GM23338 (cell line): Measurements from ENCODE around the gene TRIML1. TPM values are rescaled to one million over a fixed set of nuclear protein-coding genes. Genes with fewer than 3 reads are reported as not detected.

ENCODE experiments used
- ATAC-seq: fragments of 200-7000 bp; cut with Tn5 transposase; 3 replicates; pipeline ENCODE4 v1.9.1; 2020
- DNase-seq: peaks from one replicate; pipeline ENCODE4 v3.0.0-alpha.2; 2015; ENCODE audit warnings: low spot score
- H2AFZ ChIP-seq: fragments of 200-600 bp; sonication (generic); 2 replicates; pipeline ENCODE4 v1.8.0; 2016; ENCODE audit warnings: antibody characterized with exemption, mild to moderate bottlenecking, moderate library complexity
- H3F3A ChIP-seq: fragments of 200-600 bp; sonication (generic); replicated peaks from 2 replicates; pipeline ENCODE4 v1.8.0; 2017; ENCODE audit warnings: antibody characterized with exemption, mixed run types, low read depth
- H3K27ac ChIP-seq: fragments of 200-600 bp; sonication (generic); 2 replicates; pipeline ENCODE4 v1.6.1; 2016; ENCODE audit warnings: low read depth
- H3K27me3 ChIP-seq: fragments of 200-600 bp; sonication (generic); 2 replicates; pipeline ENCODE4 v1.8.0; 2016; ENCODE audit warnings: mild to moderate bottlenecking, mixed run types, moderate library complexity; ENCODE audit not compliant: insufficient read depth
- H3K36me3 ChIP-seq: fragments of 200-600 bp; sonication (generic); 2 replicates; pipeline ENCODE4 v1.8.0; 2016; ENCODE audit warnings: mild to moderate bottlenecking; ENCODE audit not compliant: insufficient read depth
- H3K4me1 ChIP-seq: fragments of 200-600 bp; sonication (generic); 2 replicates; pipeline ENCODE4 v1.8.0; 2016; ENCODE audit warnings: mild to moderate bottlenecking, moderate library complexity; ENCODE audit not compliant: insufficient read depth
- H3K4me2 ChIP-seq: fragments of 200-600 bp; sonication (generic); 2 replicates; pipeline ENCODE4 v1.7.1; 2017; ENCODE audit warnings: mixed run types
- H3K4me3 ChIP-seq: fragments of 200-600 bp; sonication (generic); 2 replicates; pipeline ENCODE4 v1.6.1; 2016; ENCODE audit warnings: mixed run types
- H3K79me2 ChIP-seq: fragments of 200-600 bp; sonication (generic); replicated peaks from 2 replicates; pipeline ENCODE4 v1.8.0; 2017; ENCODE audit warnings: mild to moderate bottlenecking; ENCODE audit not compliant: insufficient read depth
- H3K9me2 ChIP-seq: fragments of 200-600 bp; sonication (generic); 2 replicates; pipeline ENCODE4 v1.8.0; 2017; ENCODE audit not compliant: insufficient read depth
- H4K20me1 ChIP-seq: fragments of 200-600 bp; sonication (generic); replicated peaks from 2 replicates; pipeline ENCODE4 v1.8.0; 2017; ENCODE audit warnings: mild to moderate bottlenecking; ENCODE audit not compliant: insufficient read depth
- H3K27ac Mint-ChIP-seq: 2 replicates; pipeline ENCODE4 v1.8.0; 2020; ENCODE audit warnings: inconsistent platforms, mild to moderate bottlenecking, moderate library complexity, mixed read lengths
- H3K27me3 Mint-ChIP-seq: 3 replicates; pipeline ENCODE4 v1.8.0; 2022; ENCODE audit warnings: low read depth, mild to moderate bottlenecking, moderate library complexity, mixed read lengths, inconsistent platforms; ENCODE audit not compliant: insufficient read depth, poor library complexity
- H3K36me3 Mint-ChIP-seq: 3 replicates; pipeline ENCODE4 v1.8.0; 2021; ENCODE audit warnings: low read depth, mild to moderate bottlenecking, inconsistent platforms, moderate library complexity, mixed read lengths
- H3K4me1 Mint-ChIP-seq: 3 replicates; pipeline ENCODE4 v1.8.0; 2020; ENCODE audit warnings: mild to moderate bottlenecking, inconsistent platforms, mixed read lengths
- H3K4me3 Mint-ChIP-seq: 3 replicates; pipeline ENCODE4 v1.8.0; 2021; ENCODE audit warnings: moderate library complexity, mild to moderate bottlenecking, inconsistent platforms, mixed read lengths
- H3K9me3 Mint-ChIP-seq: 3 replicates; pipeline ENCODE4 v1.8.0; 2020; ENCODE audit warnings: moderate library complexity, mild to moderate bottlenecking, inconsistent platforms, mixed read lengths
- CREB1 ChIP-seq: fragments of 250-450 bp; sonication (Bioruptor Pico); IDR thresholded peaks from 2 replicates; pipeline ENCODE4 v1.5.0; 2020; ENCODE audit warnings: low read depth, mild to moderate bottlenecking, moderate library complexity
- EZH2 ChIP-seq: fragments of 200-600 bp; sonication (generic); IDR thresholded peaks from one replicate; pipeline ENCODE4 v1.8.0; 2017; ENCODE audit warnings: antibody characterized with exemption, mild to moderate bottlenecking, low read depth; ENCODE audit not compliant: unreplicated experiment
- EZH2phosphoT487 ChIP-seq: fragments of 200-600 bp; sonication (generic); IDR thresholded peaks from one replicate; pipeline ENCODE4 v1.8.1; 2018; ENCODE audit warnings: antibody characterized with exemption; ENCODE audit not compliant: unreplicated experiment
- JUNB ChIP-seq: IDR thresholded peaks from one replicate; pipeline ENCODE4 v1.6.1; 2016; ENCODE audit warnings: antibody characterized with exemption; ENCODE audit not compliant: unreplicated experiment
- NANOG ChIP-seq: IDR thresholded peaks from 2 replicates; pipeline ENCODE4 v1.6.1; 2016; ENCODE audit warnings: antibody characterized with exemption, borderline replicate concordance
- POLR2AphosphoS5 ChIP-seq: IDR thresholded peaks from 2 replicates; pipeline ENCODE4 v1.6.1; 2016; ENCODE audit warnings: antibody characterized with exemption, low read depth
- STAT1 ChIP-seq: IDR thresholded peaks from one replicate; pipeline ENCODE4 v1.6.1; 2016; ENCODE audit warnings: antibody characterized with exemption; ENCODE audit not compliant: unreplicated experiment
- ZNF114 ChIP-seq: fragments of 250-450 bp; sonication (Bioruptor Pico); IDR thresholded peaks from 2 replicates; pipeline ENCODE4 v1.5.0; 2020; ENCODE audit warnings: mild to moderate bottlenecking, moderate library complexity
- ZNF331 ChIP-seq: fragments of 250-450 bp; sonication (Bioruptor Pico); IDR thresholded peaks from 2 replicates; pipeline ENCODE4 v1.5.0; 2020; ENCODE audit warnings: low read depth, mild to moderate bottlenecking, moderate library complexity
- polyA plus RNA-seq: library from polyadenylated mRNA; unstranded; fragments of >200 nt; fragmentation: Nextera tagmentation; extraction: Ambion mirVana; gene quantifications from 2 replicates; pipeline ENCODE4 v1.2.1, GENCODE V29; 2016
- total RNA-seq: library from RNA; depleted of rRNA; stranded (reverse); fragments of >200 nt; shearing (Covaris generic); gene quantifications from 2 replicates; pipeline ENCODE4 v1.2.3, GENCODE V29; 2014
- TF ChIP-seq, protein P1 (sequence below), 2 experiments: fragments of 200-600 bp in 1 of 2; sonication (generic) in 1 of 2; conservative IDR thresholded peaks; 2 replicates each; pipeline versions ENCODE4 v1.5.1 to v1.6.1; 2016 to 2017; ENCODE audit warnings: antibody characterized with exemption in 2 of 2, low read depth in 2 of 2, mild to moderate bottlenecking in 2 of 2, moderate library complexity in 1 of 2
- TF ChIP-seq, protein P2 (sequence below): fragments of 250-450 bp; sonication (Bioruptor Pico); IDR thresholded peaks from 2 replicates; pipeline ENCODE4 v1.5.0; 2020; ENCODE audit warnings: mild to moderate bottlenecking, moderate library complexity
- TF ChIP-seq, protein P3 (sequence below): IDR thresholded peaks from 2 replicates; pipeline ENCODE4 v1.6.1; 2016; ENCODE audit warnings: antibody characterized with exemption
- TF ChIP-seq, protein P4 (sequence below): IDR thresholded peaks from one replicate; pipeline ENCODE4 v1.6.1; 2018; ENCODE audit warnings: antibody characterized with exemption; ENCODE audit not compliant: unreplicated experiment

Gene TRIML1
- total and polyA plus RNA-seq, 2 experiments from 2014 or later: not detected

DNA sequence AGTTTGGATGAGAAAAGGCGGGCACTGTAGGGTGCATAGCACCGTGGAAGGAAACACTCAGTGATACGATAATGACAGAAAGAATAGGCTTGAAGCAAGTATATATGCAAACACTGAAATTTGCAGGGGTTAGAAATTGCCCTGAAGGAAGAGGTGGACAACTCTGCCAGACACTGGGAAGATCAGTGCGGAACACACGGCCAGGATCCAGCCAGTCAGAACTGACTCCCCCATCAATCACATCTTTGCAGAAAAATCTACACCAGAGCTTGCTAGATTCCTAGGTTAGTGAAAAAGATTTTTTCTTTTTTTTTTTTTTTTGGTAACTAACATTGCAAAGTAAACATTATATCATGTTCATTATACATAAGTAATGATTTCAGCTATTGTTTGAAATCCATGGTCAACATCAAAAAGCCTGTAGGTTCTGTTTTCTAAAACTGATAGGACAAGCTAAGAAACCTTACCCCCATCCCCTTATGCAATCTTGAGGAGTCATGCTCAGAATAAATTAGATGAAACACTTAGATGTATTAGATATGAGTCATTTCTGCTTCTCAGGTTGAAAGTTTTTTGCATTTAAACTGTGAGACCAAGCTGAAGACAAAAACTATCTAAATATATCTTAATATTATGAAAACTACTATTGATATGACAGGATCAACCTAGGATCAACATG, 38.9 kb downstream of the TRIML1 start:
- Histone ChIP-seq H3K79me2 (no peaks in the 10 kb centered on the region), H2AFZ (no peak overlapping the region), H4K20me1 (no peaks in the 10 kb centered on the region), H3K27ac (no peak overlapping the region), H3K9me2 (no peaks in the 10 kb centered on the region), H3K4me2 (no peak overlapping the region), H3K36me3 (no peaks in the 10 kb centered on the region; the same call in 1 of the 2 replicates), H3K27me3 (no peaks in the 10 kb centered on the region), H3K4me3 (no peak overlapping the region), H3F3A (no peaks in the 10 kb centered on the region), H3K4me1 (no peaks in the 10 kb centered on the region)
- peaks cover 18% of the 10 kb centered on the region for H3K9me3 Mint-ChIP-seq
- TF ChIP-seq EZH2phosphoT487 (no peak), NANOG (no peak), CREB1 (CRISPR knock-in tag) (no peak), EZH2 (no peak), JUNB (no peak), ZNF114 (CRISPR knock-in tag) (no peak), POLR2AphosphoS5 (no peak), STAT1 (no peak), ZNF331 (no peak)
- TF ChIP-seq, protein P1, sequence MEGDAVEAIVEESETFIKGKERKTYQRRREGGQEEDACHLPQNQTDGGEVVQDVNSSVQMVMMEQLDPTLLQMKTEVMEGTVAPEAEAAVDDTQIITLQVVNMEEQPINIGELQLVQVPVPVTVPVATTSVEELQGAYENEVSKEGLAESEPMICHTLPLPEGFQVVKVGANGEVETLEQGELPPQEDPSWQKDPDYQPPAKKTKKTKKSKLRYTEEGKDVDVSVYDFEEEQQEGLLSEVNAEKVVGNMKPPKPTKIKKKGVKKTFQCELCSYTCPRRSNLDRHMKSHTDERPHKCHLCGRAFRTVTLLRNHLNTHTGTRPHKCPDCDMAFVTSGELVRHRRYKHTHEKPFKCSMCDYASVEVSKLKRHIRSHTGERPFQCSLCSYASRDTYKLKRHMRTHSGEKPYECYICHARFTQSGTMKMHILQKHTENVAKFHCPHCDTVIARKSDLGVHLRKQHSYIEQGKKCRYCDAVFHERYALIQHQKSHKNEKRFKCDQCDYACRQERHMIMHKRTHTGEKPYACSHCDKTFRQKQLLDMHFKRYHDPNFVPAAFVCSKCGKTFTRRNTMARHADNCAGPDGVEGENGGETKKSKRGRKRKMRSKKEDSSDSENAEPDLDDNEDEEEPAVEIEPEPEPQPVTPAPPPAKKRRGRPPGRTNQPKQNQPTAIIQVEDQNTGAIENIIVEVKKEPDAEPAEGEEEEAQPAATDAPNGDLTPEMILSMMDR (conservative IDR thresholded peaks at IDR 0.05; ENCODE audit: low read depth in 2 of 2): no peak
- TF ChIP-seq, protein P2, sequence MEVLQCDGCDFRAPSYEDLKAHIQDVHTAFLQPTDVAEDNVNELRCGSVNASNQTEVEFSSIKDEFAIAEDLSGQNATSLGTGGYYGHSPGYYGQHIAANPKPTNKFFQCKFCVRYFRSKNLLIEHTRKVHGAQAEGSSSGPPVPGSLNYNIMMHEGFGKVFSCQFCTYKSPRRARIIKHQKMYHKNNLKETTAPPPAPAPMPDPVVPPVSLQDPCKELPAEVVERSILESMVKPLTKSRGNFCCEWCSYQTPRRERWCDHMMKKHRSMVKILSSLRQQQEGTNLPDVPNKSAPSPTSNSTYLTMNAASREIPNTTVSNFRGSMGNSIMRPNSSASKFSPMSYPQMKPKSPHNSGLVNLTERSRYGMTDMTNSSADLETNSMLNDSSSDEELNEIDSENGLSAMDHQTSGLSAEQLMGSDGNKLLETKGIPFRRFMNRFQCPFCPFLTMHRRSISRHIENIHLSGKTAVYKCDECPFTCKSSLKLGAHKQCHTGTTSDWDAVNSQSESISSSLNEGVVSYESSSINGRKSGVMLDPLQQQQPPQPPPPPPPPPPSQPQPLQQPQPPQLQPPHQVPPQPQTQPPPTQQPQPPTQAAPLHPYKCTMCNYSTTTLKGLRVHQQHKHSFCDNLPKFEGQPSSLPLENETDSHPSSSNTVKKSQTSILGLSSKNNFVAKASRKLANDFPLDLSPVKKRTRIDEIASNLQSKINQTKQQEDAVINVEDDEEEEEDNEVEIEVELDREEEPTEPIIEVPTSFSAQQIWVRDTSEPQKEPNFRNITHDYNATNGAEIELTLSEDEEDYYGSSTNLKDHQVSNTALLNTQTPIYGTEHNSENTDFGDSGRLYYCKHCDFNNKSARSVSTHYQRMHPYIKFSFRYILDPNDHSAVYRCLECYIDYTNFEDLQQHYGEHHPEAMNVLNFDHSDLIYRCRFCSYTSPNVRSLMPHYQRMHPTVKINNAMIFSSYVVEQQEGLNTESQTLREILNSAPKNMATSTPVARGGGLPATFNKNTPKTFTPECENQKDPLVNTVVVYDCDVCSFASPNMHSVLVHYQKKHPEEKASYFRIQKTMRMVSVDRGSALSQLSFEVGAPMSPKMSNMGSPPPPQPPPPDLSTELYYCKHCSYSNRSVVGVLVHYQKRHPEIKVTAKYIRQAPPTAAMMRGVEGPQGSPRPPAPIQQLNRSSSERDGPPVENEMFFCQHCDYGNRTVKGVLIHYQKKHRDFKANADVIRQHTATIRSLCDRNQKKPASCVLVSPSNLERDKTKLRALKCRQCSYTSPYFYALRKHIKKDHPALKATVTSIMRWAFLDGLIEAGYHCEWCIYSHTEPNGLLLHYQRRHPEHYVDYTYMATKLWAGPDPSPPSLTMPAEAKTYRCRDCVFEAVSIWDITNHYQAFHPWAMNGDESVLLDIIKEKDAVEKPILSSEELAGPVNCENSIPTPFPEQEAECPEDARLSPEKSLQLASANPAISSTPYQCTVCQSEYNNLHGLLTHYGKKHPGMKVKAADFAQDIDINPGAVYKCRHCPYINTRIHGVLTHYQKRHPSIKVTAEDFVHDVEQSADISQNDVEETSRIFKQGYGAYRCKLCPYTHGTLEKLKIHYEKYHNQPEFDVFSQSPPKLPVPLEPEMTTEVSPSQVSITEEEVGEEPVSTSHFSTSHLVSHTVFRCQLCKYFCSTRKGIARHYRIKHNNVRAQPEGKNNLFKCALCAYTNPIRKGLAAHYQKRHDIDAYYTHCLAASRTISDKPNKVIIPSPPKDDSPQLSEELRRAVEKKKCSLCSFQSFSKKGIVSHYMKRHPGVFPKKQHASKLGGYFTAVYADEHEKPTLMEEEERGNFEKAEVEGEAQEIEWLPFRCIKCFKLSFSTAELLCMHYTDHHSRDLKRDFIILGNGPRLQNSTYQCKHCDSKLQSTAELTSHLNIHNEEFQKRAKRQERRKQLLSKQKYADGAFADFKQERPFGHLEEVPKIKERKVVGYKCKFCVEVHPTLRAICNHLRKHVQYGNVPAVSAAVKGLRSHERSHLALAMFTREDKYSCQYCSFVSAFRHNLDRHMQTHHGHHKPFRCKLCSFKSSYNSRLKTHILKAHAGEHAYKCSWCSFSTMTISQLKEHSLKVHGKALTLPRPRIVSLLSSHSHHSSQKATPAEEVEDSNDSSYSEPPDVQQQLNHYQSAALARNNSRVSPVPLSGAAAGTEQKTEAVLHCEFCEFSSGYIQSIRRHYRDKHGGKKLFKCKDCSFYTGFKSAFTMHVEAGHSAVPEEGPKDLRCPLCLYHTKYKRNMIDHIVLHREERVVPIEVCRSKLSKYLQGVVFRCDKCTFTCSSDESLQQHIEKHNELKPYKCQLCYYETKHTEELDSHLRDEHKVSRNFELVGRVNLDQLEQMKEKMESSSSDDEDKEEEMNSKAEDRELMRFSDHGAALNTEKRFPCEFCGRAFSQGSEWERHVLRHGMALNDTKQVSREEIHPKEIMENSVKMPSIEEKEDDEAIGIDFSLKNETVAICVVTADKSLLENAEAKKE (CRISPR knock-in tag): no peak
- TF ChIP-seq, protein P3, sequence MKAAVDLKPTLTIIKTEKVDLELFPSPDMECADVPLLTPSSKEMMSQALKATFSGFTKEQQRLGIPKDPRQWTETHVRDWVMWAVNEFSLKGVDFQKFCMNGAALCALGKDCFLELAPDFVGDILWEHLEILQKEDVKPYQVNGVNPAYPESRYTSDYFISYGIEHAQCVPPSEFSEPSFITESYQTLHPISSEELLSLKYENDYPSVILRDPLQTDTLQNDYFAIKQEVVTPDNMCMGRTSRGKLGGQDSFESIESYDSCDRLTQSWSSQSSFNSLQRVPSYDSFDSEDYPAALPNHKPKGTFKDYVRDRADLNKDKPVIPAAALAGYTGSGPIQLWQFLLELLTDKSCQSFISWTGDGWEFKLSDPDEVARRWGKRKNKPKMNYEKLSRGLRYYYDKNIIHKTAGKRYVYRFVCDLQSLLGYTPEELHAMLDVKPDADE: no peak
- TF ChIP-seq, protein P4, sequence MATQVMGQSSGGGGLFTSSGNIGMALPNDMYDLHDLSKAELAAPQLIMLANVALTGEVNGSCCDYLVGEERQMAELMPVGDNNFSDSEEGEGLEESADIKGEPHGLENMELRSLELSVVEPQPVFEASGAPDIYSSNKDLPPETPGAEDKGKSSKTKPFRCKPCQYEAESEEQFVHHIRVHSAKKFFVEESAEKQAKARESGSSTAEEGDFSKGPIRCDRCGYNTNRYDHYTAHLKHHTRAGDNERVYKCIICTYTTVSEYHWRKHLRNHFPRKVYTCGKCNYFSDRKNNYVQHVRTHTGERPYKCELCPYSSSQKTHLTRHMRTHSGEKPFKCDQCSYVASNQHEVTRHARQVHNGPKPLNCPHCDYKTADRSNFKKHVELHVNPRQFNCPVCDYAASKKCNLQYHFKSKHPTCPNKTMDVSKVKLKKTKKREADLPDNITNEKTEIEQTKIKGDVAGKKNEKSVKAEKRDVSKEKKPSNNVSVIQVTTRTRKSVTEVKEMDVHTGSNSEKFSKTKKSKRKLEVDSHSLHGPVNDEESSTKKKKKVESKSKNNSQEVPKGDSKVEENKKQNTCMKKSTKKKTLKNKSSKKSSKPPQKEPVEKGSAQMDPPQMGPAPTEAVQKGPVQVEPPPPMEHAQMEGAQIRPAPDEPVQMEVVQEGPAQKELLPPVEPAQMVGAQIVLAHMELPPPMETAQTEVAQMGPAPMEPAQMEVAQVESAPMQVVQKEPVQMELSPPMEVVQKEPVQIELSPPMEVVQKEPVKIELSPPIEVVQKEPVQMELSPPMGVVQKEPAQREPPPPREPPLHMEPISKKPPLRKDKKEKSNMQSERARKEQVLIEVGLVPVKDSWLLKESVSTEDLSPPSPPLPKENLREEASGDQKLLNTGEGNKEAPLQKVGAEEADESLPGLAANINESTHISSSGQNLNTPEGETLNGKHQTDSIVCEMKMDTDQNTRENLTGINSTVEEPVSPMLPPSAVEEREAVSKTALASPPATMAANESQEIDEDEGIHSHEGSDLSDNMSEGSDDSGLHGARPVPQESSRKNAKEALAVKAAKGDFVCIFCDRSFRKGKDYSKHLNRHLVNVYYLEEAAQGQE: no peak
- H3K4me3 Mint-ChIP-seq: no peak overlapping the region
- DNase-seq: no peak
- H3K4me1 Mint-ChIP-seq: no peaks in the 10 kb centered on the region
- peaks cover 18% of the 10 kb centered on the region; the same call in 2 of the 3 replicates for H3K36me3 Mint-ChIP-seq
- H3K27ac Mint-ChIP-seq: no peak overlapping the region
- ATAC-seq: no peak
- peaks cover 2% of the 10 kb centered on the region for H3K27me3 Mint-ChIP-seq
